ENCODE results near the gene TMA7. TPM values are rescaled to one million over a fixed set of nuclear protein-coding genes. Genes with fewer than 3 reads are reported as not detected.

The TMA7 gene
- total and polyA plus RNA-seq, 2 of the 13 experiments (the other 11 are each of a cell fraction or from before 2014, with no cell fraction given), result 100 to 486 TPM

DNA sequence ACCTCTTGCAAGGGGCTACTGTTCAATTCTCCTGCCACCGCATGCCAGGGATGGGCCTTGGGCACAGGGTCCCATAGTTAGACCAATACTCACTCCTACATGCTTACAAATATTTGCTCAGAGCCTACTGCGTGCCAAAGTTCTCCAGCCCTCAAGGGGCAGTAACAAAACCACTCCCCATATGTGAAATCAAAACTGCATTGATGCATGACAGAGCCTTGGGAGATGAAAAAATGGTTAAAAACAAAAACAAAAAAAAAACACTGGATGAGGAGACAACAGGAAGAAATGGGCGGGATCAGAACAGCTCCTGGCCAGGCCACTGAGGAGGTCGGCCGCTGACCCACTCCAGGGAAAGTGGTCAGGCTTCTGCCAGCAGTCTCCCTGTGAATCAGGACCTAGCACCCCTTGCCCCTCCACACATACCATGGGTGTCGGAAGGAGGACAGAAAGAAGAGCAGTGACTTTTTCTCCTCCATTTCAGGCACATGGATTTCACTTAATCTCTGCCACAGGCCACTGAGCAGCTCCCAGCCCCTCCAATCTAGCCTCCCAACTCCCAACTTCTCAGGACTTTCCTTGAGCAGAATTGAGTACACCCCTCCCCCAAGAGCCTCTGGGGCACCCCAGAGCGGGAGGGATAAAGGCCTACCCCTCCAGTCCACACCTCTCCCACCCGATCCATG lies 13.0 kb upstream of the TMA7 start:
- Histone ChIP-seq H3K79me2 (ENCODE audit: insufficient read depth, low read length) (peaks cover 63% of the 10 kb centered on the region), H3K4me1 (ENCODE audit: insufficient read depth, low read length) (peaks cover 83% of the 10 kb centered on the region), H3K36me3 (replicated peaks in 1 of 2; ENCODE audit: control insufficient read depth in 1 of 2, insufficient read depth in 2 of 2, low read length in 2 of 2) (peaks cover 21 to 36% of the 10 kb centered on the region in 2 experiments; a peak in 4 of 5 replicates), H3K4me2 (ENCODE audit: low read depth, low read length) (peak overlapping the region; percentile 100), H3K27me3 (ENCODE audit: control insufficient read depth in 1 of 2, insufficient read depth in 2 of 2, low read length in 2 of 2) (no peaks in the 10 kb centered on the region), H3K4me3 (replicated peaks in 1 of 3; ENCODE audit: insufficient read depth in 1 of 3, low read depth in 2 of 3, low read length in 3 of 3) (peak overlapping the region; percentile 79 to 93 (median 86)), H4K20me1 (ENCODE audit: insufficient read depth, low read length) (peaks cover 62% of the 10 kb centered on the region), H3K9me3 (ENCODE audit: low read length) (no peaks in the 10 kb centered on the region), H3K27ac (ENCODE audit: extremely low read length, insufficient read depth, low read length) (peak overlapping the region; percentile 99), H3K9ac (ENCODE audit: insufficient read depth, low read depth, low read length) (peak overlapping the region; percentile 96), H2AFZ (ENCODE audit: low read length) (no peak overlapping the region)
- intact Hi-C loops (cut with micrococcal nuclease; ENCODE audit: unreplicated experiment), result no loop called here
- no peak for ATAC-seq
- ChIA-PET POLR2A (interaction anchor here (1.3 to 9.0 kb wide), 4 partner anchors 8 to 46 kb away, joined by 3 to 130 read pairs (median 16); partner anchors contain the start of genes CCDC51 and TMA7), CTCF (ENCODE audit: low intra/inter-chr PET ratio, low total read pairs) (interaction anchor here (3.1 kb wide), 1 partner anchor 9 kb away, joined by 14 read pairs; no protein-coding TSS in a partner anchor)
- no TSS peak for BruUV-seq (replicated peaks)
- FAIRE-seq, result peak; percentile 77
- DNase-seq (ENCODE audit: low spot score), result peak; percentile 78
- 1% methylated on average over 7 of the region's 8 CpGs for WGBS (ENCODE audit: low lambda C conversion rate)
- in situ Hi-C loops (cut with HindIII; ENCODE audit: extremely low pct_ligation_motif_present, low pct_unique_long_range_greater_than_20kb), result no loop called here
- TF ChIP-seq WIZ (CRISPR knock-in tag; IDR thresholded peaks at IDR 0.05), result no peak
- TF ChIP-seq, protein P1, sequence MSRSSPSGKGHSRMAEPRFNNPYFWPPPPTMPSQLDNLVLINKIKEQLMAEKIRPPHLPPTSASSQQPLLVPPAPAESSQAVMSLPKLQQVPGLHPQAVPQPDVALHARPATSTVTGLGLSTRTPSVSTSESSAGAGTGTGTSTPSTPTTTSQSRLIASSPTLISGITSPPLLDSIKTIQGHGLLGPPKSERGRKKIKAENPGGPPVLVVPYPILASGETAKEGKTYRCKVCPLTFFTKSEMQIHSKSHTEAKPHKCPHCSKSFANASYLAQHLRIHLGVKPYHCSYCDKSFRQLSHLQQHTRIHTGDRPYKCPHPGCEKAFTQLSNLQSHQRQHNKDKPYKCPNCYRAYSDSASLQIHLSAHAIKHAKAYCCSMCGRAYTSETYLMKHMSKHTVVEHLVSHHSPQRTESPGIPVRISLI (CRISPR knock-in tag; IDR thresholded peaks at IDR 0.05; ENCODE audit: borderline replicate concordance), result peak; percentile 33; the same call in 1 of the 2 replicates
- TF ChIP-seq SMAD1 (CRISPR knock-in tag; IDR thresholded peaks at IDR 0.05; ENCODE audit: borderline replicate concordance, low read depth), result no peak
- no peak for TF ChIP-seq HOXA3 (CRISPR knock-in tag; IDR thresholded peaks at IDR 0.05)
- TF ChIP-seq, protein P2, sequence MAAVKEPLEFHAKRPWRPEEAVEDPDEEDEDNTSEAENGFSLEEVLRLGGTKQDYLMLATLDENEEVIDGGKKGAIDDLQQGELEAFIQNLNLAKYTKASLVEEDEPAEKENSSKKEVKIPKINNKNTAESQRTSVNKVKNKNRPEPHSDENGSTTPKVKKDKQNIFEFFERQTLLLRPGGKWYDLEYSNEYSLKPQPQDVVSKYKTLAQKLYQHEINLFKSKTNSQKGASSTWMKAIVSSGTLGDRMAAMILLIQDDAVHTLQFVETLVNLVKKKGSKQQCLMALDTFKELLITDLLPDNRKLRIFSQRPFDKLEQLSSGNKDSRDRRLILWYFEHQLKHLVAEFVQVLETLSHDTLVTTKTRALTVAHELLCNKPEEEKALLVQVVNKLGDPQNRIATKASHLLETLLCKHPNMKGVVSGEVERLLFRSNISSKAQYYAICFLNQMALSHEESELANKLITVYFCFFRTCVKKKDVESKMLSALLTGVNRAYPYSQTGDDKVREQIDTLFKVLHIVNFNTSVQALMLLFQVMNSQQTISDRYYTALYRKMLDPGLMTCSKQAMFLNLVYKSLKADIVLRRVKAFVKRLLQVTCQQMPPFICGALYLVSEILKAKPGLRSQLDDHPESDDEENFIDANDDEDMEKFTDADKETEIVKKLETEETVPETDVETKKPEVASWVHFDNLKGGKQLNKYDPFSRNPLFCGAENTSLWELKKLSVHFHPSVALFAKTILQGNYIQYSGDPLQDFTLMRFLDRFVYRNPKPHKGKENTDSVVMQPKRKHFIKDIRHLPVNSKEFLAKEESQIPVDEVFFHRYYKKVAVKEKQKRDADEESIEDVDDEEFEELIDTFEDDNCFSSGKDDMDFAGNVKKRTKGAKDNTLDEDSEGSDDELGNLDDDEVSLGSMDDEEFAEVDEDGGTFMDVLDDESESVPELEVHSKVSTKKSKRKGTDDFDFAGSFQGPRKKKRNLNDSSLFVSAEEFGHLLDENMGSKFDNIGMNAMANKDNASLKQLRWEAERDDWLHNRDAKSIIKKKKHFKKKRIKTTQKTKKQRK (IDR thresholded peaks at IDR 0.05; ENCODE audit: low read length), result no peak
- TF ChIP-seq PAX8 (CRISPR knock-in tag; IDR thresholded peaks at IDR 0.05; ENCODE audit: borderline replicate concordance), result no peak
- TF ChIP-seq ZNF607 (CRISPR knock-in tag; IDR thresholded peaks at IDR 0.05; ENCODE audit: borderline replicate concordance), result no peak
- TF ChIP-seq KLF16 (CRISPR knock-in tag; IDR thresholded peaks at IDR 0.05), result peak in 1 of 2 experiments; percentile 45; a peak in 1 of 4 replicates
- no peak for TF ChIP-seq MXI1 (IDR thresholded peaks at IDR 0.05; ENCODE audit: borderline replicate concordance, low read depth, low read length)
- TF ChIP-seq, protein P3, sequence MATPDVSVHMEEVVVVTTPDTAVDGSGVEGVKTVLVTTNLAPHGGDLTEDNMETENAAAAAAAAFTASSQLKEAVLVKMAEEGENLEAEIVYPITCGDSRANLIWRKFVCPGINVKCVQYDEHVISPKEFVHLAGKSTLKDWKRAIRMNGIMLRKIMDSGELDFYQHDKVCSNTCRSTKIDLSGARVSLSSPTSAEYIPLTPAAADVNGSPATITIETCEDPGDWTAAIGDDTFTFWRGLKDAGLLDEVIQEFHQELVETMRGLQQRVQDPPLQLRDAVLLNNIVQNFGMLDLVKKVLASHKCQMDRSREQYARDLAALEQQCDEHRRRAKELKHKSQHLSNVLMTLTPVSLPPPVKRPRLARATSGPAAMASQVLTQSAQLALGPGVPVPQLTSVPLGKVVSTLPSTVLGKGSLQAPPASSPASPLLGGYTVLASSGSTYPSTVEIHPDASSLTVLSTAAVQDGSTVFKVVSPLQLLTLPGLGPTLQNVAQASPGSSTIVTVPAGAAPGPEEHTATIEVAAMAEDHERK (CRISPR knock-in tag; IDR thresholded peaks at IDR 0.05; ENCODE audit: low read depth), result no peak
- no peak for TF ChIP-seq ZNF724P (CRISPR knock-in tag; IDR thresholded peaks at IDR 0.05; ENCODE audit: borderline replicate concordance)
- peak; percentile 70 for TF ChIP-seq HNF4A (CRISPR knock-in tag; IDR thresholded peaks at IDR 0.05)
- TF ChIP-seq HMG20A (CRISPR knock-in tag; IDR thresholded peaks at IDR 0.05; ENCODE audit: borderline replicate concordance), result no peak
- no peak for TF ChIP-seq ZNF34 (CRISPR knock-in tag; IDR thresholded peaks at IDR 0.05; ENCODE audit: borderline replicate concordance)
- TF ChIP-seq ATAD3A (CRISPR knock-in tag; IDR thresholded peaks at IDR 0.05), result no peak
- no peak for TF ChIP-seq NBN (conservative IDR thresholded peaks at IDR 0.05)
- TF ChIP-seq CENPX (CRISPR knock-in tag; IDR thresholded peaks at IDR 0.05), result no peak
- TF ChIP-seq SMAD9 (CRISPR knock-in tag; IDR thresholded peaks at IDR 0.05), result no peak
- TF ChIP-seq SAP130 (CRISPR knock-in tag; IDR thresholded peaks at IDR 0.05; ENCODE audit: low read depth), result peak; percentile 71
- TF ChIP-seq FOXJ3 (CRISPR knock-in tag; IDR thresholded peaks at IDR 0.05; ENCODE audit: borderline replicate concordance), result no peak
